Smooth muscle cell of the brain vasculature (primary cell): ENCODE measurements around the gene INPP4B.

ENCODE experiments used
- DNase-seq: peaks from one replicate; pipeline ENCODE4 v3.0.0-alpha.2; 2012; ENCODE audit warnings: low read depth, low spot score

Gene INPP4B

GRCh38 chr4:142021761-142022160 lies 824.3 kb downstream of the INPP4B start:
- DNase-seq = no peak

DNA sequence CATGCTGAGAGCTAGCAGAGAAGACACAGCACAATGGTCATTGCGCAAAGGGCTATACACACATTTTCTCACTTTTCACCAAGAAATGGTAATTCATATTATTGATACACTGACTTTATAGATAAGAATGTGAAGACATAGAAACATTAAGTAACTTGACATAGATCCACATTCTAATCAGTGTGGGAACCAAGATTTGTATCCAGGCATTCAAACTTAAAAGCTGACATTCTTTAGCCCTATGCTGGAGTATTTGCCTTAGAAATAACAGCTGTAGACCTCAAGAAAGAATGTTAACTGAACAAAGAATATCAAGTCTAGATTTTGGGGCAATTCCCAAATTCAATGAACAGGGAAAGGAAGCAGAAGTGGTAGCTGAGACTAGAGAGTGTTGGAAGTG lies 824.9 kb downstream of the INPP4B start:
- DNase-seq = no peak

DNA sequence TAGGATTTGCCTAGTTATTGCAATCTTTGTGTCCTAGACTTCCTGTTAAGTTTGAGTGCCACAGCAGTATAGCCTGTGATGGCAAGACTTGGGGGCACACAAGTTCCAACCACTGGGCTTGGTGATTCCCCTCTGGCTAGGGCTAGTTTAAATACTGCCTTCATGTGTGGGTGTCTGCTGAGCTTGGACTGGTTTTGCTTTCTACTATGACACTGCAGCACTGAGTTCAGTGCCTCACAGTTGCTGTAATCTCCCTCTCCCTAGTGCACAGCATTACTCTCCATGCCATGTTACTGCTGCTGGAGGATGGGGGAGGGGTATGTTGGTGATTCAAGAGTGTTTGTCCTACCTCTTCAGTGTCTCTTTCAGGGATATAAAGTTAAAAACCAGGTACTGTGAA lies 830.1 kb downstream of the INPP4B start:
- no peak for DNase-seq

GRCh38 chr4:142009751-142010150 lies 836.4 kb downstream of the INPP4B start:
- DNase-seq = no peak

- no peak for DNase-seq
Measured at GRCh38 chr4:142005519-142005918, 840.6 kb downstream of the INPP4B start.

DNA sequence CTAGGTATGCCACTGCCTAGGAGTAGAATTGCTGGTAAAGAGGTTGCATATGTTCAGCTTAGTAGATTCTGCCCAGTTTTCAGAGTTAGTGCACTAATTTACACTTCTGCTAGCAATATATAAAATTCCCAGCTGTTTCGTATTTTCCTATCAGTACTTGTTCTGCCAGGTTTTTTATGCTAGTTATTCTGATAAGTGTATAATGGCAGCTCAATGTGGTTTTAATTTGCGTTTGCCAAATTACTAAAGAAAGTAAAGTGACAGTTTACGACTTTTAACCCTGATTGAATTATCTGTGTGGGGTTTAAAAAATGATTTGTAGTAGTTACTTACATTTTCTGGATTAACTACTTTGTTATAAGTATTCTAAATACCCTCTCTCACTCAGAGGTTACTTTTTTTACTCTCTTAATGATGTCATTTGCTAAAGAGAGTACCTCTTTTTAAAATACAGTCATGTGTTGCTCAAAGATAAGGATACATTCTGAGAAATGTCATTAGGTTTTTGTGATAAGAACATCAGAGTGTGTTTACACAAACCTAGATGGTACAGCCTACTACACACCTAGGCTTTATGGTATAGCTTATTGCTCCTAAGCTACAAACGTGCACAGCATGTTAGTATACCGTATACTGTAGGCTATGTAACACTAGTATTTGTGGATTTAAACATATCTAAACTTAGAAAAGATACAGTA lies 846.5 kb downstream of the INPP4B start:
- DNase-seq = no peak

GRCh38 chr4:141995056-141995455 lies 851.0 kb downstream of the INPP4B start:
- DNase-seq = no peak

GRCh38 chr4:141977433-141977832 lies 868.7 kb downstream of the INPP4B start:
- no peak for DNase-seq
